Chondrocyte (in vitro differentiated cells): Measurements from ENCODE around the gene HIP1. TPM values are rescaled to one million over a fixed set of nuclear protein-coding genes. Genes with fewer than 3 reads are reported as not detected.
"Not testable (repeated sequence)": the region's sequence is repeated elsewhere in the genome, so short reads cannot be mapped to it uniquely, and the experiment has no call there.

Source experiments
- DNase-seq: peaks from one replicate; pipeline ENCODE4 v3.0.0; 2021; ENCODE audit warnings: mixed read lengths, low spot score
- H3K27ac Mint-ChIP-seq: one replicate; pipeline ENCODE4 v1.8.0; 2021; ENCODE audit warnings: mild to moderate bottlenecking, moderate library complexity, mixed read lengths; ENCODE audit not compliant: unreplicated experiment
- H3K27me3 Mint-ChIP-seq: 2 replicates; pipeline ENCODE4 v1.8.0; 2021; ENCODE audit warnings: low read depth, mixed read lengths
- H3K36me3 Mint-ChIP-seq: 2 replicates; pipeline ENCODE4 v1.8.0; 2021; ENCODE audit warnings: low read depth, mixed read lengths
- H3K4me1 Mint-ChIP-seq: 2 replicates; pipeline ENCODE4 v1.8.0; 2021; ENCODE audit warnings: low read depth, mild to moderate bottlenecking, mixed read lengths
- H3K4me3 Mint-ChIP-seq: one replicate; pipeline ENCODE4 v1.8.0; 2021; ENCODE audit warnings: mild to moderate bottlenecking, moderate library complexity, mixed read lengths; ENCODE audit not compliant: unreplicated experiment
- H3K9me3 Mint-ChIP-seq: 2 replicates; pipeline ENCODE4 v1.8.0; 2021; ENCODE audit warnings: low read depth, mixed read lengths
- CTCF ChIP-seq: fragments of 200-600 bp; sonication (generic); IDR thresholded peaks from 2 replicates; pipeline ENCODE4 v1.5.0; 2021; ENCODE audit warnings: antibody characterized with exemption, mild to moderate bottlenecking, moderate library complexity
- total RNA-seq: library from RNA; stranded (reverse); gene quantifications from 3 replicates; pipeline ENCODE4 v1.2.1, GENCODE V29; 2021

HIP1 gene
- total RNA-seq, 1 donor from 2014 or later, result 46.6 TPM

- peaks cover 5% of the 10 kb centered on the region for H3K36me3 Mint-ChIP-seq
- H3K9me3 Mint-ChIP-seq, result no peaks in the 10 kb centered on the region
- no peak for TF ChIP-seq CTCF
- no peaks in the 10 kb centered on the region for H3K27me3 Mint-ChIP-seq
- H3K4me3 Mint-ChIP-seq, result no peak overlapping the region
- H3K4me1 Mint-ChIP-seq, result peaks cover 3% of the 10 kb centered on the region
- DNase-seq, result no peak
- H3K27ac Mint-ChIP-seq, result no peak overlapping the region
Measured at GRCh38 chr7:75699993-75700392, 38.7 kb downstream of the HIP1 start.

GRCh38 chr7:75698358-75698757 lies 40.4 kb downstream of the HIP1 start:
- no peaks in the 10 kb centered on the region for H3K27me3 Mint-ChIP-seq
- no peak for TF ChIP-seq CTCF
- H3K27ac Mint-ChIP-seq, result no peak overlapping the region
- peaks cover 5% of the 10 kb centered on the region for H3K4me1 Mint-ChIP-seq
- DNase-seq, result no peak
- H3K4me3 Mint-ChIP-seq, result no peak overlapping the region
- no peaks in the 10 kb centered on the region for H3K9me3 Mint-ChIP-seq
- H3K36me3 Mint-ChIP-seq, result peaks cover 9% of the 10 kb centered on the region

- Mint-ChIP-seq H3K4me1 (peaks cover 5% of the 10 kb centered on the region), H3K27me3 (no peaks in the 10 kb centered on the region), H3K9me3 (no peaks in the 10 kb centered on the region), H3K4me3 (no peak overlapping the region), H3K27ac (no peak overlapping the region), H3K36me3 (peaks cover 13% of the 10 kb centered on the region)
- no peak for TF ChIP-seq CTCF
- DNase-seq, result no peak
Measured at GRCh38 chr7:75696263-75697037, 42.3 kb downstream of the HIP1 start.

GRCh38 chr7:75694638-75695399 lies 43.9 kb downstream of the HIP1 start:
- H3K27ac Mint-ChIP-seq, result no peak overlapping the region
- H3K36me3 Mint-ChIP-seq, result peaks cover 13% of the 10 kb centered on the region
- DNase-seq, result no peak
- H3K9me3 Mint-ChIP-seq, result no peaks in the 10 kb centered on the region
- no peak for TF ChIP-seq CTCF
- H3K27me3 Mint-ChIP-seq, result no peaks in the 10 kb centered on the region
- no peak overlapping the region for H3K4me3 Mint-ChIP-seq
- H3K4me1 Mint-ChIP-seq, result peaks cover 5% of the 10 kb centered on the region

- not testable (repeated sequence) for H3K36me3 Mint-ChIP-seq, H3K27ac Mint-ChIP-seq, DNase-seq, H3K4me1 Mint-ChIP-seq, H3K9me3 Mint-ChIP-seq, H3K4me3 Mint-ChIP-seq, H3K27me3 Mint-ChIP-seq
Measured at GRCh38 chr7:75693668-75694067, 45.1 kb downstream of the HIP1 start.
